GM23338 (cell line): ENCODE data around the gene WSCD2. TPM values are rescaled to one million over a fixed set of nuclear protein-coding genes. Genes with fewer than 3 reads are reported as not detected.

Source experiments
- ATAC-seq: fragments of 200-7000 bp; cut with Tn5 transposase; 3 replicates; pipeline ENCODE4 v1.9.1; 2020
- DNase-seq: peaks from one replicate; pipeline ENCODE4 v3.0.0-alpha.2; 2015; ENCODE audit warnings: low spot score
- H2AFZ ChIP-seq: fragments of 200-600 bp; sonication (generic); 2 replicates; pipeline ENCODE4 v1.8.0; 2016; ENCODE audit warnings: antibody characterized with exemption, mild to moderate bottlenecking, moderate library complexity
- H3F3A ChIP-seq: fragments of 200-600 bp; sonication (generic); replicated peaks from 2 replicates; pipeline ENCODE4 v1.8.0; 2017; ENCODE audit warnings: antibody characterized with exemption, mixed run types, low read depth
- H3K27ac ChIP-seq: fragments of 200-600 bp; sonication (generic); 2 replicates; pipeline ENCODE4 v1.6.1; 2016; ENCODE audit warnings: low read depth
- H3K27me3 ChIP-seq: fragments of 200-600 bp; sonication (generic); 2 replicates; pipeline ENCODE4 v1.8.0; 2016; ENCODE audit warnings: mild to moderate bottlenecking, mixed run types, moderate library complexity; ENCODE audit not compliant: insufficient read depth
- H3K36me3 ChIP-seq: fragments of 200-600 bp; sonication (generic); 2 replicates; pipeline ENCODE4 v1.8.0; 2016; ENCODE audit warnings: mild to moderate bottlenecking; ENCODE audit not compliant: insufficient read depth
- H3K4me1 ChIP-seq: fragments of 200-600 bp; sonication (generic); 2 replicates; pipeline ENCODE4 v1.8.0; 2016; ENCODE audit warnings: mild to moderate bottlenecking, moderate library complexity; ENCODE audit not compliant: insufficient read depth
- H3K4me2 ChIP-seq: fragments of 200-600 bp; sonication (generic); 2 replicates; pipeline ENCODE4 v1.7.1; 2017; ENCODE audit warnings: mixed run types
- H3K4me3 ChIP-seq: fragments of 200-600 bp; sonication (generic); 2 replicates; pipeline ENCODE4 v1.6.1; 2016; ENCODE audit warnings: mixed run types
- H3K79me2 ChIP-seq: fragments of 200-600 bp; sonication (generic); replicated peaks from 2 replicates; pipeline ENCODE4 v1.8.0; 2017; ENCODE audit warnings: mild to moderate bottlenecking; ENCODE audit not compliant: insufficient read depth
- H3K9me2 ChIP-seq: fragments of 200-600 bp; sonication (generic); 2 replicates; pipeline ENCODE4 v1.8.0; 2017; ENCODE audit not compliant: insufficient read depth
- H4K20me1 ChIP-seq: fragments of 200-600 bp; sonication (generic); replicated peaks from 2 replicates; pipeline ENCODE4 v1.8.0; 2017; ENCODE audit warnings: mild to moderate bottlenecking; ENCODE audit not compliant: insufficient read depth
- H3K27ac Mint-ChIP-seq: 2 replicates; pipeline ENCODE4 v1.8.0; 2020; ENCODE audit warnings: inconsistent platforms, mild to moderate bottlenecking, moderate library complexity, mixed read lengths
- H3K27me3 Mint-ChIP-seq: 3 replicates; pipeline ENCODE4 v1.8.0; 2022; ENCODE audit warnings: low read depth, mild to moderate bottlenecking, moderate library complexity, mixed read lengths, inconsistent platforms; ENCODE audit not compliant: insufficient read depth, poor library complexity
- H3K36me3 Mint-ChIP-seq: 3 replicates; pipeline ENCODE4 v1.8.0; 2021; ENCODE audit warnings: low read depth, mild to moderate bottlenecking, inconsistent platforms, moderate library complexity, mixed read lengths
- H3K4me1 Mint-ChIP-seq: 3 replicates; pipeline ENCODE4 v1.8.0; 2020; ENCODE audit warnings: mild to moderate bottlenecking, inconsistent platforms, mixed read lengths
- H3K4me3 Mint-ChIP-seq: 3 replicates; pipeline ENCODE4 v1.8.0; 2021; ENCODE audit warnings: moderate library complexity, mild to moderate bottlenecking, inconsistent platforms, mixed read lengths
- H3K9me3 Mint-ChIP-seq: 3 replicates; pipeline ENCODE4 v1.8.0; 2020; ENCODE audit warnings: moderate library complexity, mild to moderate bottlenecking, inconsistent platforms, mixed read lengths
- CREB1 ChIP-seq: fragments of 250-450 bp; sonication (Bioruptor Pico); IDR thresholded peaks from 2 replicates; pipeline ENCODE4 v1.5.0; 2020; ENCODE audit warnings: low read depth, mild to moderate bottlenecking, moderate library complexity
- ETS1 ChIP-seq: IDR thresholded peaks from 2 replicates; pipeline ENCODE4 v1.6.1; 2016; ENCODE audit warnings: antibody characterized with exemption
- JUNB ChIP-seq: IDR thresholded peaks from one replicate; pipeline ENCODE4 v1.6.1; 2016; ENCODE audit warnings: antibody characterized with exemption; ENCODE audit not compliant: unreplicated experiment
- NANOG ChIP-seq: IDR thresholded peaks from 2 replicates; pipeline ENCODE4 v1.6.1; 2016; ENCODE audit warnings: antibody characterized with exemption, borderline replicate concordance
- POLR2AphosphoS5 ChIP-seq: IDR thresholded peaks from 2 replicates; pipeline ENCODE4 v1.6.1; 2016; ENCODE audit warnings: antibody characterized with exemption, low read depth
- REST ChIP-seq: IDR thresholded peaks from one replicate; pipeline ENCODE4 v1.6.1; 2018; ENCODE audit warnings: antibody characterized with exemption; ENCODE audit not compliant: unreplicated experiment
- STAT1 ChIP-seq: IDR thresholded peaks from one replicate; pipeline ENCODE4 v1.6.1; 2016; ENCODE audit warnings: antibody characterized with exemption; ENCODE audit not compliant: unreplicated experiment
- ZNF462 ChIP-seq: fragments of 250-450 bp; sonication (Bioruptor Pico); IDR thresholded peaks from 2 replicates; pipeline ENCODE4 v1.5.0; 2020; ENCODE audit warnings: mild to moderate bottlenecking, moderate library complexity
- polyA plus RNA-seq: library from polyadenylated mRNA; unstranded; fragments of >200 nt; fragmentation: Nextera tagmentation; extraction: Ambion mirVana; gene quantifications from 2 replicates; pipeline ENCODE4 v1.2.1, GENCODE V29; 2016
- total RNA-seq: library from RNA; depleted of rRNA; stranded (reverse); fragments of >200 nt; shearing (Covaris generic); gene quantifications from 2 replicates; pipeline ENCODE4 v1.2.3, GENCODE V29; 2014

Gene WSCD2
- total and polyA plus RNA-seq, 2 experiments from 2014 or later, result 0.66 to 3.1 TPM

GRCh38 chr12:108162207-108162606 is 33.1 kb downstream of the WSCD2 start:
- Histone ChIP-seq H3K4me3 (no peak overlapping the region), H3K9me2 (no peaks in the 10 kb centered on the region), H4K20me1 (no peaks in the 10 kb centered on the region), H3K4me2 (no peak overlapping the region), H3K36me3 (no peaks in the 10 kb centered on the region), H3F3A (no peaks in the 10 kb centered on the region), H2AFZ (no peak overlapping the region), H3K4me1 (no peaks in the 10 kb centered on the region), H3K27me3 (no peaks in the 10 kb centered on the region), H3K79me2 (no peaks in the 10 kb centered on the region), H3K27ac (no peak overlapping the region)
- no peak for TF ChIP-seq REST
- TF ChIP-seq JUNB, result no peak
- no peak for TF ChIP-seq NANOG
- H3K4me3 Mint-ChIP-seq, result no peak overlapping the region
- H3K36me3 Mint-ChIP-seq, result no peaks in the 10 kb centered on the region
- H3K27ac Mint-ChIP-seq, result no peak overlapping the region
- ATAC-seq (no peak), DNase-seq (no peak)
- H3K4me1 Mint-ChIP-seq, result peaks cover 7% of the 10 kb centered on the region; the same call in 1 of the 3 replicates
- no peaks in the 10 kb centered on the region for H3K9me3 Mint-ChIP-seq
- no peaks in the 10 kb centered on the region for H3K27me3 Mint-ChIP-seq

GRCh38 chr12:108166505-108166904 is 37.4 kb downstream of the WSCD2 start:
- Histone ChIP-seq H3K27ac (no peak overlapping the region), H3K4me3 (no peak overlapping the region), H2AFZ (no peak overlapping the region), H3K36me3 (no peaks in the 10 kb centered on the region), H3K4me2 (no peak overlapping the region), H3K79me2 (no peaks in the 10 kb centered on the region), H3K9me2 (0 out of 2 replicates have a peak, but pooled peaks cover 4% of the 10 kb centered on the region), H3K4me1 (no peaks in the 10 kb centered on the region), H3K27me3 (no peaks in the 10 kb centered on the region), H4K20me1 (no peaks in the 10 kb centered on the region), H3F3A (no peaks in the 10 kb centered on the region)
- Mint-ChIP-seq H3K36me3 (no peaks in the 10 kb centered on the region), H3K4me1 (peaks cover 6% of the 10 kb centered on the region; the same call in 2 of the 3 replicates), H3K27me3 (peaks cover 9% of the 10 kb centered on the region), H3K27ac (no peak overlapping the region), H3K4me3 (no peak overlapping the region), H3K9me3 (no peaks in the 10 kb centered on the region)
- ATAC-seq, result no peak
- no peak for DNase-seq
- no peak for TF ChIP-seq ETS1
- TF ChIP-seq ZNF462 (CRISPR knock-in tag), result no peak
- TF ChIP-seq REST, result no peak
- no peak for TF ChIP-seq STAT1
- no peak for TF ChIP-seq POLR2AphosphoS5
- TF ChIP-seq CREB1 (CRISPR knock-in tag), result no peak
